Measurements from ENCODE around the gene DDX54.

DNA sequence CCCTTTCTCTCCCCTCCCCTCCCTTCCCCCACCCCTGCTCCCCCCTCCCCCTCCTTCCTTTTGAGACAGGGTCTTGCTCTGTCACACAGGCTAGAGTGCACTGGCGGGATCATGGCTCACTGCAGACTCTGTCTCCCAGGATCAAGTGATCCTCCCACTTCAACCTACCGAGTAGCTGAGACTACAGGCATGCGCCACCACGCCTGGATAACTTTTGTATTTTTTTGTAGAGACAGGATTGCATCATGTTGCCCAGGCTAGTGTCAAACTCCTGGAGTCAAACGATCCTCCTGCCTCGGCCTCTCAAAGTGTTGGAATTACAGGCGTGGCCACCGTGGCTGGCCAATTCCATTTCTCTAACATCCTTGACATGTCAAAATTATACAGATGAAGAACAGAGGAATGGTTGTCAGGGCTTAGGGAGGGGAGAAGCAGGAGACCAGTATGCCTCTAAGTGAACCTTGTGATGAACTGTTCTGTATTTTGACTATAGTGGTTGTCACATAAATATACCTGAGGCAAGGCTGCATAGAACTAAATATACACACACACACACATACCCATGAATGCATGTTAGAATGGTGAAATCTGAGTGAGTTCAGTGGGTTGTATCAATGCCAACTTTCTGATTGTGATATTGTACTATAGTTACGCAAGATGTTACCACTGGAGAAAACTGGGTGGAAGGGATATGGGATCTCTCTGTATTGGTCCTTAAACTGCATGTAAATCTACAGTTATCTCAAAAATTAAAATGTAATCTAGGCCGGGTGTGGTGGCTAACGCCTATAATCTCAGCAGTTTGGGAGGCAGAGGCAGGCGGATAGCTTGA is 39.3 kb downstream of the DDX54 start:
- TF ChIP-seq, protein P1, sequence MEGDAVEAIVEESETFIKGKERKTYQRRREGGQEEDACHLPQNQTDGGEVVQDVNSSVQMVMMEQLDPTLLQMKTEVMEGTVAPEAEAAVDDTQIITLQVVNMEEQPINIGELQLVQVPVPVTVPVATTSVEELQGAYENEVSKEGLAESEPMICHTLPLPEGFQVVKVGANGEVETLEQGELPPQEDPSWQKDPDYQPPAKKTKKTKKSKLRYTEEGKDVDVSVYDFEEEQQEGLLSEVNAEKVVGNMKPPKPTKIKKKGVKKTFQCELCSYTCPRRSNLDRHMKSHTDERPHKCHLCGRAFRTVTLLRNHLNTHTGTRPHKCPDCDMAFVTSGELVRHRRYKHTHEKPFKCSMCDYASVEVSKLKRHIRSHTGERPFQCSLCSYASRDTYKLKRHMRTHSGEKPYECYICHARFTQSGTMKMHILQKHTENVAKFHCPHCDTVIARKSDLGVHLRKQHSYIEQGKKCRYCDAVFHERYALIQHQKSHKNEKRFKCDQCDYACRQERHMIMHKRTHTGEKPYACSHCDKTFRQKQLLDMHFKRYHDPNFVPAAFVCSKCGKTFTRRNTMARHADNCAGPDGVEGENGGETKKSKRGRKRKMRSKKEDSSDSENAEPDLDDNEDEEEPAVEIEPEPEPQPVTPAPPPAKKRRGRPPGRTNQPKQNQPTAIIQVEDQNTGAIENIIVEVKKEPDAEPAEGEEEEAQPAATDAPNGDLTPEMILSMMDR (IDR thresholded peaks at IDR 0.05; ENCODE audit: low read depth, low read length): no peak
- no peak for TF ChIP-seq EZH2phosphoT487 (IDR thresholded peaks at IDR 0.05; ENCODE audit: low read depth)
